Transverse colon (tissue), 4 donors: ENCODE data around the gene CT47C1. TPM values are rescaled to one million over a fixed set of nuclear protein-coding genes. Genes with fewer than 3 reads are reported as not detected.

Experiments used
- DNase-seq: peaks from one replicate; pipeline ENCODE4 v3.0.0-alpha.2; 2019
- H3K27ac ChIP-seq, 4 donors: fragments of 200-600 bp; sonication (generic); 2 replicates each; pipeline ENCODE4 v1.5.1; 2016 to 2018; ENCODE audit warnings: inconsistent platforms in 4 of 4
- H3K27me3 ChIP-seq: fragments of 200-600 bp; sonication (generic); 2 replicates; pipeline ENCODE4 v1.5.1; 2017; ENCODE audit warnings: inconsistent platforms
- H3K36me3 ChIP-seq, 4 donors: fragments of 200-600 bp; sonication (generic); 2 replicates each; pipeline ENCODE4 v1.5.1; 2017 to 2019; ENCODE audit warnings: inconsistent platforms in 4 of 4
- H3K4me1 ChIP-seq, 4 donors: fragments of 200-600 bp; sonication (generic); 2 replicates each; pipeline ENCODE4 v1.5.1; 2017 to 2020; ENCODE audit warnings: inconsistent platforms in 4 of 4
- H3K4me3 ChIP-seq, 4 donors: fragments of 200-600 bp; sonication (generic); 1 replicate in 1 of 4; 2 replicates in 3 of 4; pipeline versions ENCODE4 v1.5.1 to v1.6.1; 2017 to 2019; ENCODE audit warnings: inconsistent platforms in 4 of 4
- H3K9me3 ChIP-seq, 2 donors: fragments of 200-600 bp; sonication (generic); 2 replicates each; pipeline ENCODE4 v1.5.1; 2017 to 2019; ENCODE audit warnings: inconsistent platforms in 2 of 2
- EP300 ChIP-seq: sonication (generic); formaldehyde crosslinking; IDR thresholded peaks from one replicate; pipeline ENCODE4 v1.6.1; 2017; ENCODE audit warnings: antibody characterized with exemption, low read depth
- POLR2A ChIP-seq: fragments of 450-650 bp; IDR thresholded peaks from one replicate; pipeline ENCODE4 v1.6.1; 2016; ENCODE audit warnings: antibody characterized with exemption, mild to moderate bottlenecking, moderate library complexity
- POLR2AphosphoS5 ChIP-seq, 3 donors: sonication (generic); formaldehyde crosslinking; IDR thresholded peaks; one replicate each; pipeline ENCODE4 v1.6.1; 2016; ENCODE audit warnings: antibody characterized with exemption in 3 of 3
- WGBS, 2 donors: methylation state at CpG; one replicate each; pipeline ENCODE4 v1.1.5; 2018; ENCODE audit warnings: low coverage in 1 of 2; 5-methylcytosine and 5-hydroxymethylcytosine counted together
- in situ Hi-C, 4 donors: fragments of 200-750 bp; cut with MboI; loops; one replicate each; pipeline versions ENCODE4 v1.15.0 to v1.15.1; 2017; ENCODE audit warnings: low sequenced_read_pairs in 3 of 4, low pct_ligation_motif_present in 1 of 4, low pct_unique_long_range_greater_than_20kb in 1 of 4
- intact Hi-C: fragments of 100-400 bp; cut with DNase I; formaldehyde crosslinking; loops from one replicate; pipeline ENCODE4 v1.15.1; 2023; ENCODE audit warnings: low total_unique reads
- total RNA-seq, 4 donors: library from RNA; depleted of rRNA; stranded (reverse); fragments of >200 nt; gene quantifications; one replicate each; pipeline ENCODE4 v1.1.0, GENCODE V29; 2016
- TF ChIP-seq, protein P1 (sequence below), 5 experiments: fragments of 200-600 bp in 3 of 5; fragments of 450-650 bp in 2 of 5; sonication (generic) in 3 of 5; IDR thresholded peaks; 1 replicate in 2 of 5; 2 replicates in 3 of 5; pipeline ENCODE4 v1.5.1; 2016 to 2017; ENCODE audit warnings: antibody characterized with exemption in 5 of 5, inconsistent platforms in 3 of 5, mild to moderate bottlenecking in 2 of 5, moderate library complexity in 1 of 5

The CT47C1 gene
- total RNA-seq, 4 donors from 2014 or later = not detected

- Histone ChIP-seq H3K9me3 (no peaks in the 10 kb centered on the region), H3K27me3 (no peaks in the 10 kb centered on the region), H3K4me1 (no peaks in the 10 kb centered on the region), H3K27ac (no peak overlapping the region), H3K4me3 (no peak overlapping the region), H3K36me3 (no peaks in the 10 kb centered on the region)
- in situ Hi-C loops (no loop called here), intact Hi-C loops (no loop called here)
- TF ChIP-seq, protein P1, sequence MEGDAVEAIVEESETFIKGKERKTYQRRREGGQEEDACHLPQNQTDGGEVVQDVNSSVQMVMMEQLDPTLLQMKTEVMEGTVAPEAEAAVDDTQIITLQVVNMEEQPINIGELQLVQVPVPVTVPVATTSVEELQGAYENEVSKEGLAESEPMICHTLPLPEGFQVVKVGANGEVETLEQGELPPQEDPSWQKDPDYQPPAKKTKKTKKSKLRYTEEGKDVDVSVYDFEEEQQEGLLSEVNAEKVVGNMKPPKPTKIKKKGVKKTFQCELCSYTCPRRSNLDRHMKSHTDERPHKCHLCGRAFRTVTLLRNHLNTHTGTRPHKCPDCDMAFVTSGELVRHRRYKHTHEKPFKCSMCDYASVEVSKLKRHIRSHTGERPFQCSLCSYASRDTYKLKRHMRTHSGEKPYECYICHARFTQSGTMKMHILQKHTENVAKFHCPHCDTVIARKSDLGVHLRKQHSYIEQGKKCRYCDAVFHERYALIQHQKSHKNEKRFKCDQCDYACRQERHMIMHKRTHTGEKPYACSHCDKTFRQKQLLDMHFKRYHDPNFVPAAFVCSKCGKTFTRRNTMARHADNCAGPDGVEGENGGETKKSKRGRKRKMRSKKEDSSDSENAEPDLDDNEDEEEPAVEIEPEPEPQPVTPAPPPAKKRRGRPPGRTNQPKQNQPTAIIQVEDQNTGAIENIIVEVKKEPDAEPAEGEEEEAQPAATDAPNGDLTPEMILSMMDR (IDR thresholded peaks at IDR 0.05) = no peak
- TF ChIP-seq EP300 (no peak), POLR2AphosphoS5 (IDR thresholded peaks at IDR 0.05) (no peak), POLR2A (no peak)
- DNase-seq = no peak
Observed at GRCh38 chrX:119095936-119096335, 23.1 kb downstream of the CT47C1 start.

GRCh38 chrX:119101168-119101567, 28.4 kb downstream of the CT47C1 start:
- H3K9me3 ChIP-seq = no peaks in the 10 kb centered on the region
- H3K27ac ChIP-seq = no peak overlapping the region
- no peaks in the 10 kb centered on the region for H3K4me1 ChIP-seq
- WGBS, 2 donors = 65 to 83% methylated on average over 1 of the region's 1 CpG
- DNase-seq = no peak
- no peak for TF ChIP-seq POLR2AphosphoS5 (IDR thresholded peaks at IDR 0.05)
- no peak for TF ChIP-seq POLR2A
- TF ChIP-seq, protein P1 (IDR thresholded peaks at IDR 0.05) = no peak
- no peak for TF ChIP-seq EP300
- no peak overlapping the region for H3K4me3 ChIP-seq
- in situ Hi-C loops = no loop called here
- no peaks in the 10 kb centered on the region for H3K36me3 ChIP-seq
- intact Hi-C loops = no loop called here
- no peaks in the 10 kb centered on the region for H3K27me3 ChIP-seq

- TF ChIP-seq, protein P1 (IDR thresholded peaks at IDR 0.05) = no peak
- TF ChIP-seq POLR2AphosphoS5 (IDR thresholded peaks at IDR 0.05) (no peak), EP300 (no peak), POLR2A (no peak)
- intact Hi-C loops (no loop called here), in situ Hi-C loops (no loop called here)
- DNase-seq = no peak
- no peaks in the 10 kb centered on the region for H3K4me1 ChIP-seq
- H3K9me3 ChIP-seq = no peaks in the 10 kb centered on the region
- H3K27ac ChIP-seq = no peak overlapping the region
- H3K27me3 ChIP-seq = no peaks in the 10 kb centered on the region
- H3K4me3 ChIP-seq = no peak overlapping the region
- H3K36me3 ChIP-seq = no peaks in the 10 kb centered on the region
Observed at GRCh38 chrX:119105826-119106225, 33.0 kb downstream of the CT47C1 start.

- Histone ChIP-seq H3K9me3 (no peaks in the 10 kb centered on the region), H3K4me3 (no peak overlapping the region), H3K4me1 (no peaks in the 10 kb centered on the region), H3K27ac (no peak overlapping the region), H3K36me3 (no peaks in the 10 kb centered on the region), H3K27me3 (no peaks in the 10 kb centered on the region)
- intact Hi-C loops = no loop called here
- in situ Hi-C loops = no loop called here
- no peak for DNase-seq
- TF ChIP-seq, protein P1 (IDR thresholded peaks at IDR 0.05) = no peak
- TF ChIP-seq EP300 (no peak), POLR2A (no peak), POLR2AphosphoS5 (IDR thresholded peaks at IDR 0.05) (no peak)
Observed at GRCh38 chrX:119107206-119107605, 34.4 kb downstream of the CT47C1 start.
